ENCODE data around the gene E2F3. TPM values are rescaled to one million over a fixed set of nuclear protein-coding genes. Genes with fewer than 3 reads are reported as not detected.

The E2F3 gene
- total RNA-seq, 1 donor, result 6.2 TPM

GRCh38 chr6:20437639-20438038 lies 36.0 kb downstream of the E2F3 start:
- Histone ChIP-seq H3K4me2 (ENCODE audit: insufficient read depth, low read length) (no peak overlapping the region), H3K27me3 (ENCODE audit: insufficient read depth, low read length) (no peaks in the 10 kb centered on the region), H3K4me1 (ENCODE audit: insufficient read depth, low read length) (peaks cover 3% of the 10 kb centered on the region), H3K4me3 (ENCODE audit: insufficient read depth, low read length) (no peak overlapping the region), H3K36me3 (ENCODE audit: insufficient read depth, low read length) (no peaks in the 10 kb centered on the region), H3K9me3 (ENCODE audit: low read depth, low read length) (no peaks in the 10 kb centered on the region), H4K20me1 (ENCODE audit: insufficient read depth, low read length) (peaks cover 33% of the 10 kb centered on the region), H3K27ac (ENCODE audit: low read depth, low read length) (no peak overlapping the region), H2AFZ (ENCODE audit: low read length) (no peak overlapping the region), H3K79me2 (ENCODE audit: insufficient read depth, low read length) (peaks cover 91% of the 10 kb centered on the region)
- DNase-seq (ENCODE audit: insufficient read length, low spot score, missing footprints), result no peak
- TF ChIP-seq, protein P1, sequence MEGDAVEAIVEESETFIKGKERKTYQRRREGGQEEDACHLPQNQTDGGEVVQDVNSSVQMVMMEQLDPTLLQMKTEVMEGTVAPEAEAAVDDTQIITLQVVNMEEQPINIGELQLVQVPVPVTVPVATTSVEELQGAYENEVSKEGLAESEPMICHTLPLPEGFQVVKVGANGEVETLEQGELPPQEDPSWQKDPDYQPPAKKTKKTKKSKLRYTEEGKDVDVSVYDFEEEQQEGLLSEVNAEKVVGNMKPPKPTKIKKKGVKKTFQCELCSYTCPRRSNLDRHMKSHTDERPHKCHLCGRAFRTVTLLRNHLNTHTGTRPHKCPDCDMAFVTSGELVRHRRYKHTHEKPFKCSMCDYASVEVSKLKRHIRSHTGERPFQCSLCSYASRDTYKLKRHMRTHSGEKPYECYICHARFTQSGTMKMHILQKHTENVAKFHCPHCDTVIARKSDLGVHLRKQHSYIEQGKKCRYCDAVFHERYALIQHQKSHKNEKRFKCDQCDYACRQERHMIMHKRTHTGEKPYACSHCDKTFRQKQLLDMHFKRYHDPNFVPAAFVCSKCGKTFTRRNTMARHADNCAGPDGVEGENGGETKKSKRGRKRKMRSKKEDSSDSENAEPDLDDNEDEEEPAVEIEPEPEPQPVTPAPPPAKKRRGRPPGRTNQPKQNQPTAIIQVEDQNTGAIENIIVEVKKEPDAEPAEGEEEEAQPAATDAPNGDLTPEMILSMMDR (IDR thresholded peaks at IDR 0.05; ENCODE audit: extremely low read depth, low read depth, low read length), result no peak

DNA sequence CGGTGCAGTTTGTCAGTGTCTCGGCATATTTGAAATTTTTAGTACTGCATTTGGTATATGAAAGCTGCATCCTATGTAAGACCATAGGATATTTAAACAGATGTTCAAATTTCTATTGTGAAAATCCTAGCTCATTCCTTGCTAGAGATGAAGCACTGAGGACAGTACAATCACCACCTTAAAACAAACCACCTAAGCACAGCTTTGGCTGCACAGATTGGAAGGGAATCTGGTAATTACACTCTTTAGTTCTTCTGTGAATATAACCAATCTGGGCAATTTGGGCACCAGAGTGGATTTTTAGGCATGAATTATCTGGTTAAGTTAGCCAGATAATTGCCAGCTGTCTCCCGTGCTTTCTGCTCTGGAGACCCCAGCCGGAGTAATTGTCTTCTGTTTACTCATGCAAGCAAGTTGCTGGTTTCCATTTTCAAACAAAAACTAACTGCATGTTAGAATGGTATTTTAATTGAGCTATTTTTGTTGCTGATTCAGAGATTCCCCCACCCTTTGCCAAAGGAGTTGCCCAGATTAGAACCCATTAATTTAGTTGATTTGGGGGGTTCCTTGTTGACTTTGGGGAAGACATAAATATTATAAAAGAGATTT lies 36.9 kb downstream of the E2F3 start:
- TF ChIP-seq, protein P1 (IDR thresholded peaks at IDR 0.05; ENCODE audit: extremely low read depth, low read depth, low read length), result no peak
- no peaks in the 10 kb centered on the region for H3K36me3 ChIP-seq (ENCODE audit: insufficient read depth, low read length)
- H3K27me3 ChIP-seq (ENCODE audit: insufficient read depth, low read length), result no peaks in the 10 kb centered on the region
- H3K4me2 ChIP-seq (ENCODE audit: insufficient read depth, low read length), result peak overlapping the region; percentile 15
- no peak overlapping the region for H3K4me3 ChIP-seq (ENCODE audit: insufficient read depth, low read length)
- H3K9me3 ChIP-seq (ENCODE audit: low read depth, low read length), result no peaks in the 10 kb centered on the region
- peaks cover 3% of the 10 kb centered on the region for H3K4me1 ChIP-seq (ENCODE audit: insufficient read depth, low read length)
- peak overlapping the region; percentile 43 for H3K27ac ChIP-seq (ENCODE audit: low read depth, low read length)
- H2AFZ ChIP-seq (ENCODE audit: low read length), result no peak overlapping the region
- H4K20me1 ChIP-seq (ENCODE audit: insufficient read depth, low read length), result peaks cover 25% of the 10 kb centered on the region
- DNase-seq (ENCODE audit: insufficient read length, low spot score, missing footprints), result peak; percentile 88
- peaks cover 91% of the 10 kb centered on the region for H3K79me2 ChIP-seq (ENCODE audit: insufficient read depth, low read length)

DNA sequence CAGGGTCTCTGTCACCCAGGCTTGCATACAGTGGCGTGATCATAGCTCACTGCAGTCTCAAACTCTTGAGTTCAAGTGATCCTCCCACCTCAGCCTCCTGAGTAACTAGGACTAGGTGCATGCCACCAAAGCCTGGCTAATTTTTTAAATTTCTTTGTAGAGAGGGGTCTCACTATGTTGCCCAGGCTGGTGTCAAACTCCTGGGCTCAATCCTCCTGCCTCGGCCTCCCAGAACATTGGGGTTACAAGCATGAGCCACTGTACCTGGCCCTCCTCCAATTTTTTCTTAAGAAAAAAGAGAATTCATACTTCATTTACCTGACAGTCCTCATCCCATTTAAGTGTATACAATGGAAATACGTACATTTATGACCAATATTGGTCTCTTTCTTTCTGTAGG lies 37.9 kb downstream of the E2F3 start:
- Histone ChIP-seq H3K79me2 (ENCODE audit: insufficient read depth, low read length) (peaks cover 92% of the 10 kb centered on the region), H3K27me3 (ENCODE audit: insufficient read depth, low read length) (no peaks in the 10 kb centered on the region), H3K36me3 (ENCODE audit: insufficient read depth, low read length) (no peaks in the 10 kb centered on the region), H3K27ac (ENCODE audit: low read depth, low read length) (no peak overlapping the region), H3K4me3 (ENCODE audit: insufficient read depth, low read length) (no peak overlapping the region), H3K4me1 (ENCODE audit: insufficient read depth, low read length) (peaks cover 3% of the 10 kb centered on the region), H3K4me2 (ENCODE audit: insufficient read depth, low read length) (no peak overlapping the region), H4K20me1 (ENCODE audit: insufficient read depth, low read length) (peaks cover 23% of the 10 kb centered on the region), H2AFZ (ENCODE audit: low read length) (no peak overlapping the region), H3K9me3 (ENCODE audit: low read depth, low read length) (no peaks in the 10 kb centered on the region)
- TF ChIP-seq, protein P1 (IDR thresholded peaks at IDR 0.05; ENCODE audit: extremely low read depth, low read depth, low read length), result no peak
- DNase-seq (ENCODE audit: insufficient read length, low spot score, missing footprints), result no peak

GRCh38 chr6:20440296-20440695 lies 38.6 kb downstream of the E2F3 start:
- Histone ChIP-seq H4K20me1 (ENCODE audit: insufficient read depth, low read length) (peaks cover 21% of the 10 kb centered on the region), H3K27ac (ENCODE audit: low read depth, low read length) (peak overlapping the region; percentile 1)
- DNase-seq (ENCODE audit: insufficient read length, low spot score, missing footprints), result peak; percentile 44

More at GRCh38 chr6:20440296-20440695, 38.6 kb downstream of the E2F3 start:
- Histone ChIP-seq H3K79me2 (ENCODE audit: insufficient read depth, low read length) (peaks cover 92% of the 10 kb centered on the region), H2AFZ (ENCODE audit: low read length) (no peak overlapping the region), H3K27me3 (ENCODE audit: insufficient read depth, low read length) (no peaks in the 10 kb centered on the region), H3K4me1 (ENCODE audit: insufficient read depth, low read length) (peaks cover 3% of the 10 kb centered on the region), H3K4me3 (ENCODE audit: insufficient read depth, low read length) (no peak overlapping the region), H3K36me3 (ENCODE audit: insufficient read depth, low read length) (no peaks in the 10 kb centered on the region), H3K9me3 (ENCODE audit: low read depth, low read length) (no peaks in the 10 kb centered on the region), H3K4me2 (ENCODE audit: insufficient read depth, low read length) (no peak overlapping the region)
- TF ChIP-seq, protein P1 (IDR thresholded peaks at IDR 0.05; ENCODE audit: extremely low read depth, low read depth, low read length), result no peak

All from osteoblast (primary cell).